Measurements from ENCODE around the gene SOS1.

The SOS1 gene

GRCh38 chr2:39018638-39019037 lies 102.2 kb downstream of the SOS1 start:
- TF ChIP-seq, protein P1, sequence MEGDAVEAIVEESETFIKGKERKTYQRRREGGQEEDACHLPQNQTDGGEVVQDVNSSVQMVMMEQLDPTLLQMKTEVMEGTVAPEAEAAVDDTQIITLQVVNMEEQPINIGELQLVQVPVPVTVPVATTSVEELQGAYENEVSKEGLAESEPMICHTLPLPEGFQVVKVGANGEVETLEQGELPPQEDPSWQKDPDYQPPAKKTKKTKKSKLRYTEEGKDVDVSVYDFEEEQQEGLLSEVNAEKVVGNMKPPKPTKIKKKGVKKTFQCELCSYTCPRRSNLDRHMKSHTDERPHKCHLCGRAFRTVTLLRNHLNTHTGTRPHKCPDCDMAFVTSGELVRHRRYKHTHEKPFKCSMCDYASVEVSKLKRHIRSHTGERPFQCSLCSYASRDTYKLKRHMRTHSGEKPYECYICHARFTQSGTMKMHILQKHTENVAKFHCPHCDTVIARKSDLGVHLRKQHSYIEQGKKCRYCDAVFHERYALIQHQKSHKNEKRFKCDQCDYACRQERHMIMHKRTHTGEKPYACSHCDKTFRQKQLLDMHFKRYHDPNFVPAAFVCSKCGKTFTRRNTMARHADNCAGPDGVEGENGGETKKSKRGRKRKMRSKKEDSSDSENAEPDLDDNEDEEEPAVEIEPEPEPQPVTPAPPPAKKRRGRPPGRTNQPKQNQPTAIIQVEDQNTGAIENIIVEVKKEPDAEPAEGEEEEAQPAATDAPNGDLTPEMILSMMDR (IDR thresholded peaks at IDR 0.05; ENCODE audit: low read depth, low read length), result no peak
- no peak for DNase-seq (ENCODE audit: low read depth in 2 of 2)
- no peak overlapping the region for H3K4me3 ChIP-seq (replicated peaks in 1 of 2; ENCODE audit: low read depth in 2 of 2, low read length in 2 of 2)

DNA sequence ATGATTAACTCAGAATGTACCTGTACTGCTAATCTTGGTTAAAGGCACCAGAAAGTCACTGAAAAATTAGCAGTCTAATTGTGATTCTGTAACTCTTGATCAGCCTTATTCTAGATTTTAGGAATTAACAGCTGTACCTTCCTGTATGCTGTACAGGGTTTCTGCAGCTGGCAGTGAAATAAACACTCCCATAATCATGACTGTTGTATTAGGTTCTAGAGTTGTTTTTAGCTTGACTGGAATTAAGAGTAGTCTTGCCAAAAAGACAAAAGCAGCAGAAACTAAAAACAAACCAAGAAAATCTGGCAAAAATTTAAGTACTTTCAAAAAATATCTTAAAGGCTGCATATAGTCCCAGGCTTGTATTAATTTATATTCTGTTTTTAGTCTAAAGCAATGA lies 103.5 kb downstream of the SOS1 start:
- no peak for DNase-seq (ENCODE audit: low read depth in 2 of 2)
- TF ChIP-seq, protein P1 (IDR thresholded peaks at IDR 0.05; ENCODE audit: low read depth, low read length), result no peak
- H3K4me3 ChIP-seq (replicated peaks in 1 of 2; ENCODE audit: low read depth in 2 of 2, low read length in 2 of 2), result no peak overlapping the region

- TF ChIP-seq, protein P1 (IDR thresholded peaks at IDR 0.05; ENCODE audit: low read depth, low read length), result no peak
- no peak overlapping the region for H3K4me3 ChIP-seq (replicated peaks in 1 of 2; ENCODE audit: low read depth in 2 of 2, low read length in 2 of 2)
- no peak for DNase-seq (ENCODE audit: low read depth in 2 of 2)
Observed at GRCh38 chr2:39015424-39015823, 105.4 kb downstream of the SOS1 start.

DNA sequence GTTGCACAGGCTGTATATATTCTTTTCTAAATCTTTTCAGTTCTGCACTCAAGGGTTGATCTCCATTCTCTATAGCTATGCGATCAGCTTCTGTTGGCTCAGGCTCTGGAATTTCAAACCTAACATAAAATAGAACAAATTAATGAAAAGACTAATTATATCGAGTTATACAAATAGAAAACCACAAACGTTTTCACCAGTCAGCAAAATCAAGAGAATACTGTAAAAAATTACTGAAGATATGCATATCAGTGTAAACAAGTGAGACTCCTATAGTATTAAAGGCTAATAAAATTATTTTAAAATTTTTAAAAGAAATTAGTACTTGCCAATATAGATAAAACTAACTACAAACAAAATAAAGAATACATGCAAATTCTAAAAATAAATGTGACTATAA lies 107.0 kb downstream of the SOS1 start:
- TF ChIP-seq, protein P1 (IDR thresholded peaks at IDR 0.05; ENCODE audit: low read depth, low read length), result no peak
- no peak for DNase-seq (ENCODE audit: low read depth in 2 of 2)

DNA sequence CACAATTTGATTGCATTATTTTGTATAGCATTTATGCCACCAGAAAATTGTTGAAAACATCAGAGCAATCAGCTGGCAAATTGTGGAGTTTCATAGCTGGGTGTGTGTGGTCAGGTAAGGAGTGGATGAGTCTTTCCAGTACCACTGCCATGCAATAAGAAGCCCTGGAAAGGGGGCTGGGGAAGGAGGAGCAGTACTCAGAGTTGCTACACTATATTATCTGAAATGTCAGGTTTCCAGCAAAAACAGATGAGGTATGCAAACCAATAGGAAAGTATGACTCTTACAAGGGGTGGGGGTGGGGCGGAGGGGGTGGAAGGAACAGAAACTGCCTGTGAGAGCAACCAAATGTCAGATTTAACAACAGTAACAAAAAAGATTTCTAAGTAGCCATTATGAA lies 112.2 kb downstream of the SOS1 start:
- H3K4me3 ChIP-seq (replicated peaks in 1 of 2; ENCODE audit: low read depth in 2 of 2, low read length in 2 of 2), result no peak overlapping the region
- TF ChIP-seq, protein P1 (IDR thresholded peaks at IDR 0.05; ENCODE audit: low read depth, low read length), result no peak
- DNase-seq (ENCODE audit: low read depth in 2 of 2), result peak; percentile 42 to 53

More for the DNA sequence above, 107.0 kb downstream of the SOS1 start:
- H3K4me3 ChIP-seq (replicated peaks in 1 of 2; ENCODE audit: low read depth in 2 of 2, low read length in 2 of 2), result no peak overlapping the region

DNA sequence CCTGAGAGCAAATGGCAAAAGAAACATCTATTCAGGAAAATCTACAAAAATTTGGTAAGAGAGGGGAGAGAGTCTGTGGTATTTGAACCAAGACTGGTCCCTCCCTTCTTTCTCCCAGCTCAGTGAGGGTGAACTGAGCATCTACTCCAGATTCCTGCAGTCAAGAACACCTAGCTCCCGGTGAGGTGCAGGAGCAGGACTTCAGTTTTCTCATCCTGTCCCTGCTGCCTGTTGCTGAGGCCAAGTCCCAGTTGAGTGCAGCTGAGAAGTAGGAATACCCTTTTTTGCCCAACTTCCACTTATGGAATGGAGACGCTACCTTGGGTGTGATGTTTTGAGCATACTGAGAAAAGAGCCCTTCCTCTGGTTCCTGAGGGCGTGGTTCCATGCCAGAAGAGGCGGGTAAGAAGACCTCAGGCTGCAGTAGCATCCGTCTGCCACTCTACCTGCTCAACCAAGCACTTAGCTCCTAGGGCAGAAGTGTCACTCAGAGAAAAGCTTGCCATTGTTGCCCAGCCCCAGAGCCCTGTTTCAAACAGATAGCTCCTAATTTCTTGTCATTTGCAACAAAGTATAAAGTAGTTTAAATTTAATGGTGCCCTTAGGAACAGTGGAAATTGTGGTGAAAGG lies 112.9 kb downstream of the SOS1 start:
- TF ChIP-seq, protein P1 (IDR thresholded peaks at IDR 0.05; ENCODE audit: low read depth, low read length), result no peak
- DNase-seq (ENCODE audit: low read depth in 2 of 2), result no peak
- H3K4me3 ChIP-seq (replicated peaks in 1 of 2; ENCODE audit: low read depth in 2 of 2, low read length in 2 of 2), result no peak overlapping the region

DNA sequence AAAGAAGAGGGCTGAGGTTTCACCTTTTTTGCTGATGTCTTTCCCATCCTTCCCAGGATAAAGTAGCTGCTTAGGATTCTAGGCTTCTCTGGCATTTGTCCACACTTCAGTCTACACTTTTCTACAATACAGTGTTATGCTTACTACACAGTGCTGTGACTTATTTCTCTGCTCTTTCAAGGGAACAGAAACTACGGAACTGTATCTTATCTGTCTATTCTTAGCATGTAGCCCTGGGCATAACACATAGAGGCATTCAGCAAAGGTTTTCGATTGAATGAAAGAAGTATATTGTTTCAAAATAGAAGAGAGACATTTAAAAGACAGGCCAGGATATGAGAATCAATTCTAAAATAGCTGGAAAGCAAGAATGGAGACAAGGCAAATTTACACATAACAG lies 120.3 kb downstream of the SOS1 start:
- DNase-seq (ENCODE audit: low read depth in 2 of 2), result peak in 1 of 2 donors; percentile 8

More for the DNA sequence above, 120.3 kb downstream of the SOS1 start:
- TF ChIP-seq, protein P1 (IDR thresholded peaks at IDR 0.05; ENCODE audit: low read depth, low read length), result no peak
- H3K4me3 ChIP-seq (replicated peaks in 1 of 2; ENCODE audit: low read depth in 2 of 2, low read length in 2 of 2), result no peak overlapping the region

All from cardiac fibroblast (primary cell).